Ovary (tissue), 9 donors: ENCODE measurements around the gene CCT5. TPM values are rescaled to one million over a fixed set of nuclear protein-coding genes. Genes with fewer than 3 reads are reported as not detected.

ENCODE experiments used
- DNase-seq, 5 donors: peaks; one replicate each; pipeline ENCODE4 v3.0.0-alpha.2; 2019 to 2020
- H3K27ac ChIP-seq, 2 donors: fragments of 200-600 bp; one replicate each; pipeline versions ENCODE4 v1.5.1 to v1.8.0; 2019 to 2022
- H3K27me3 ChIP-seq: fragments of 200-600 bp; one replicate; pipeline ENCODE4 v1.8.0; 2022
- H3K36me3 ChIP-seq: fragments of 200-600 bp; sonication (generic); one replicate; pipeline ENCODE4 v1.5.1; 2019
- H3K4me1 ChIP-seq: one replicate; pipeline ENCODE4 v1.8.1; 2013; ENCODE audit warnings: mild to moderate bottlenecking, moderate library complexity; ENCODE audit not compliant: insufficient read depth
- H3K4me3 ChIP-seq: fragments of 200-600 bp; sonication (generic); one replicate; pipeline ENCODE4 v1.5.1; 2017
- H3K9me3 ChIP-seq, 2 donors: fragments of 200-600 bp in 1 of 2; sonication (generic) in 1 of 2; one replicate each; pipeline versions ENCODE4 v1.5.1 to v1.8.1; 2013 to 2019; ENCODE audit warnings: mild to moderate bottlenecking in 1 of 2, moderate library complexity in 1 of 2
- CTCF ChIP-seq, 3 donors: fragments of 450-650 bp in 2 of 3; fragments of 200-600 bp in 1 of 3; IDR thresholded peaks; one replicate each; pipeline versions ENCODE4 v1.5.1 to v1.8.0; 2016 to 2022; ENCODE audit warnings: antibody characterized with exemption in 3 of 3, mild to moderate bottlenecking in 1 of 3
- EP300 ChIP-seq: sonication (generic); formaldehyde crosslinking; IDR thresholded peaks from one replicate; pipeline ENCODE4 v1.6.1; 2017; ENCODE audit warnings: antibody characterized with exemption
- POLR2A ChIP-seq: fragments of 450-650 bp; IDR thresholded peaks from one replicate; pipeline ENCODE4 v1.6.1; 2017; ENCODE audit warnings: antibody characterized with exemption, mild to moderate bottlenecking, moderate library complexity
- WGBS, 3 donors: extraction: QIAGEN DNeasy Blood & Tissue Kit in 1 of 3; methylation state at CpG; one replicate each; pipeline versions ENCODE4 v1.1.5 to v1.1.7; 2013 to 2017; 5-methylcytosine and 5-hydroxymethylcytosine counted together
- intact Hi-C, 4 donors: fragments of 100-400 bp; cut with DNase I; formaldehyde crosslinking; loops; one replicate each; pipeline versions ENCODE4 v1.11.0 to v1.15.1; 2022 to 2023
- polyA plus RNA-seq, 2 donors: library from polyadenylated mRNA; stranded (reverse); fragments of 200-250 nt in 1 of 2; fragments of 350-450 nt in 1 of 2; fragmentation: Illumina TruSeq in 1 of 2; extraction: RNeasy Lipid Tissue Mini Kit (QIAGEN cat#74804) in 1 of 2; gene quantifications; one replicate each; pipeline ENCODE4 v1.2.3, GENCODE V29; 2013 to 2014
- total RNA-seq, 7 donors: library from RNA; depleted of rRNA in 2 of 7; stranded (reverse); fragments of >200 nt in 2 of 7; fragmentation: NEBNext Ultra II Directional in 3 of 7; extraction: Animal tissue kit (Norgen Biotek cat#: 25700) in 3 of 7; gene quantifications; one replicate each; pipeline versions ENCODE4 v1.1.0 to v1.2.4, GENCODE V29; 2016 to 2023
- donor health status: DM: no; HTN: no; CAD: no; lungs with moderate emphysema.
- donor health status: DM: no; HTN: no; CAD: no.
- donor health status: Bipolar disorder and iron deficiency.
- donor health status: DM: yes; HTN: yes; CAD: no.
- donor health status: DM: no; HTN: no; CAD: no.
- donor health status: DM: yes; HTN: yes; CAD: no.

CCT5 gene
- total and polyA plus RNA-seq, 9 donors, result 69.1 to 250 (median 101) TPM

- TF ChIP-seq EP300 (no peak), CTCF (IDR thresholded peaks at IDR 0.05) (no peak), POLR2A (no peak)
- Histone ChIP-seq H3K4me1 (no peaks in the 10 kb centered on the region), H3K4me3 (no peak overlapping the region), H3K9me3 (no peaks in the 10 kb centered on the region), H3K36me3 (no peaks in the 10 kb centered on the region), H3K27ac (no peak overlapping the region), H3K27me3 (no peaks in the 10 kb centered on the region)
- WGBS, 3 donors, result 85 to 99% (median 96%) methylated on average over 8 of the region's 8 CpGs
- DNase-seq, result no peak
- intact Hi-C loops, result no loop called here
Observed at GRCh38 chr5:10295619-10296326, 45.7 kb downstream of the CCT5 start.

DNA sequence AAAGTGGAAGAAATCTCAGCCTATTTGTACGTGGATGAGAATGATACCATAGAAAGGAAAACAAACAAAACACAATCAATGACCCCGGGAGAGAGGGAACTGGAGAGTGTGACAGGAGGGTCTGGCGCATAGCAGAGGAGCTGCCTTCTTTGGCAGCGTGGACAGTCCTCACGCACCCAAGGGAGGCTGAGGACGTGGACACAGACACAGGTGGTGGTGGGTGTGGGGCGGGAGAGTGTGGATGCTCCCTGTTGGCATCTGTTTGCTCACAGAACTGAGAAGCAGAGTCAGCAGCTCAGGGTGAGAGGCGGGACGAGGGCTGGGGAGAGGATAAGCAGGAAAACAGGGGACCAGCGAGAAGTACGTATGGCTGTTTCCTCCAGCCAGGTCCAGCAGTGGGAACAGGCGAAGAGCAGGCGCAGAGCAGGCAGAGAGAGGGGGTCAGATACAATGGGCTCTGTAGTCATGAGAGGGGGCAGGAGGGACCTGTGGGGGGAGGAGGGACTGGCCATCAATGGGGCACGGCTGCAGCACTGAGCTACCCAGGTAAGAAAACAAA, 47.6 kb downstream of the CCT5 start:
- Histone ChIP-seq H3K36me3 (no peaks in the 10 kb centered on the region), H3K4me1 (peaks cover 2% of the 10 kb centered on the region), H3K27me3 (no peaks in the 10 kb centered on the region), H3K4me3 (no peak overlapping the region), H3K9me3 (no peaks in the 10 kb centered on the region), H3K27ac (no peak overlapping the region)
- TF ChIP-seq POLR2A (no peak), CTCF (IDR thresholded peaks at IDR 0.05) (no peak), EP300 (no peak)
- no peak for DNase-seq
- 86 to 89% (median 88%) methylated on average over 14 of the region's 14 CpGs for WGBS, 3 donors
- intact Hi-C loops, result no loop called here

- no peaks in the 10 kb centered on the region for H3K27me3 ChIP-seq
- no peak for TF ChIP-seq POLR2A
- no peak for TF ChIP-seq CTCF (IDR thresholded peaks at IDR 0.05)
- no peak for TF ChIP-seq EP300
- no peak overlapping the region for H3K4me3 ChIP-seq
- intact Hi-C loops, result no loop called here
- no peak overlapping the region for H3K27ac ChIP-seq
- DNase-seq, result no peak
- H3K9me3 ChIP-seq, result no peaks in the 10 kb centered on the region
- 93 to 98% (median 94%) methylated on average over 5 of the region's 5 CpGs for WGBS, 3 donors
- H3K36me3 ChIP-seq, result no peaks in the 10 kb centered on the region
- peaks cover 2% of the 10 kb centered on the region for H3K4me1 ChIP-seq
Observed at GRCh38 chr5:10300246-10300645, 50.2 kb downstream of the CCT5 start.

DNA sequence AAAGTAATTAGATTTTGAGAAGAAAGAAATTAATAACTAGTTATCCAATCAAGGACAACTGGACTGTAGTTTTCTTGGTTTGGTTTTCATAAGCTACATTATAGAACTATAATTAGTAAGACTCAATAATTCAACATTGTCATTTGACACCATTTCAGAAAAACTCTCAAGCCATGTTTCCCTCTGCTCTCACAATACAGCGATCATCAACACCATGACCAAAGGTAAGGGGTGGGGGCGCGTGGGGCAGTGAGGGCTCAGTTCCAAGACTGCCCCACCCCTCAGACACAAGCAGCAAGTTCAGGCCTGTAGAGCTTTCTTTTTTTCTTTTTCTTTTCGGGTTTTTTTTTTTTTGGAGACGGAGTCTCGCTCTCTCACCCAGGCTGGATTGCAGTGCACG, 51.2 kb downstream of the CCT5 start:
- WGBS, 3 donors, result 71 to 84% (median 82%) methylated on average over 7 of the region's 7 CpGs
- Histone ChIP-seq H3K4me3 (no peak overlapping the region), H3K27me3 (no peaks in the 10 kb centered on the region), H3K27ac (no peak overlapping the region), H3K4me1 (peaks cover 3% of the 10 kb centered on the region), H3K36me3 (no peaks in the 10 kb centered on the region), H3K9me3 (no peaks in the 10 kb centered on the region)
- no peak for DNase-seq
- TF ChIP-seq CTCF (IDR thresholded peaks at IDR 0.05) (no peak), EP300 (no peak), POLR2A (no peak)
- intact Hi-C loops, result no loop called here
